HG02884 (cell line): ENCODE measurements around the gene FITM1.

ENCODE experiments used
- ATAC-seq: cut with Tn5 transposase; IDR thresholded peaks from one replicate; pipeline ENCODE4 v1.9.1; 2021; ENCODE audit warnings: mild to moderate bottlenecking, moderate library complexity; ENCODE audit not compliant: unreplicated experiment

FITM1 gene

DNA sequence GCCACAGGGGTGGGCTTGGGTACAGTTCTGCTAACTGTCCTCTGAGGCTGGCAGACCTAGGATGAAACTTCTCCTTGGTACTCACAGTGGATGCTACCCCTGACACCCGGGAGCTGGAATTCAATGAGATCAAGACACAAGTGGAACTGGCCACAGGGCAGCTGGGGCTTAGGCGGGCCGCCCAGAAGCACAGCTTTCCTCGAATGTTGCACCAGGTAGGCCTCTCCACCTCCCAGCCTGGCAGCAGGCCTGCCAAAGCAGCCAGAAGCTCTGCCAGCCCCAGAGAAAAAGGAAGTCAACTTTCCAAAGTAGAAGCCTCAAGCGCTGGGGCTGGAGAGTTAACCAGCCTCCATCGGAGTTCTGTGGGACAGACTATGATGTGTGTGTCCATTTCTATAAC is 13.3 kb upstream of the FITM1 start:
- no peak for ATAC-seq

DNA sequence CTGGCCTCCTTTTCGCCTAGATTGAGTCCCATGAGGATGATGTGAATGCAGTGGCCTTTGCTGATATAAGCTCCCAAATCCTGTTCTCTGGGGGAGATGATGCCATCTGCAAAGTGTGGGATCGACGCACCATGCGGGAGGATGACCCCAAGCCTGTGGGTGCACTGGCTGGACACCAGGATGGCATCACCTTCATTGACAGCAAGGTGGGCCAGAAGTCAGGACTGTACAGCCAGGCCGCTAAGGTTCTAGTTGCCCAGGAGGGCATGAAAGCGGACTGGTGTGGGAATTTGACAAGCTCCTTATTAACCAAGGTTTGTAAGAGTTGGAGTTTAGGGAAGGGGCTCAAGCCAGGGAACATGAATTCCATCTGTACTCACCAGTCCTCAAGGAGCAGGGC is 10.8 kb upstream of the FITM1 start:
- ATAC-seq = no peak

DNA sequence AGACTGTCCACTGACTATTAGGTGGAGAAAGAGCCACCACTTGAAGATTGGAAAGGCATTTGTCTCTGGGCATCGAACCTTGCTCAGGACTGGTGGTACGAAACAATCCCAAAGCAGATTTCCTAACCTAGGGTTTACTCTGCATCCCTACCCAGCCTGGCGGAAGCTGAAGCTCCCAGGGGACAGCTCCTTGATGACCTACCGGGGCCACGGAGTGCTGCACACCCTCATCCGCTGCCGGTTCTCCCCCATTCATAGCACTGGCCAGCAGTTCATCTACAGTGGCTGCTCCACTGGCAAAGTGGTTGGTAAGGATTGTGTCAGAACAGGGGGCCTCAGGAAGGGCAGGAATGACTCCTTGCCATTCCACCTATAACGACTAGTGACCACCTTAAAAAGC is 9.2 kb upstream of the FITM1 start:
- ATAC-seq = no peak

DNA sequence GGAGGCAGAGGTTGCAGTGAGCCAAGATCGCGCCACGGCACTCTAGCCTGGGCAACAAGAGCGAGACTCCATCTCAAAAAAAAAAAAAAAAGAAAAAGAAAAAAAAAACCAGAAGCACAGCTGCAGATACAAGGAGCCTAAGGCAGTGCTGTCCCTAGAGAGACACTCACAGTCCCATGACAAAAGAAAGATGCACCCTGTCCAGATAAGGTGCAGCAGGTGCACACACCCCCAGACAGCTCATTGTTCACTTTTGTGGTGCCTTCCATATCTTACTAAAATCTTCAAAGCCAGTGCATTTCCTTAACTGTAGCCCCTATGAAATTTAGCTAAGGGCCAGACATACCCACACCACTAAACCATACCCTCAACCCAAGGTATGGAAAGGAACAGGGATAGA is 8.0 kb upstream of the FITM1 start:
- ATAC-seq = no peak

DNA sequence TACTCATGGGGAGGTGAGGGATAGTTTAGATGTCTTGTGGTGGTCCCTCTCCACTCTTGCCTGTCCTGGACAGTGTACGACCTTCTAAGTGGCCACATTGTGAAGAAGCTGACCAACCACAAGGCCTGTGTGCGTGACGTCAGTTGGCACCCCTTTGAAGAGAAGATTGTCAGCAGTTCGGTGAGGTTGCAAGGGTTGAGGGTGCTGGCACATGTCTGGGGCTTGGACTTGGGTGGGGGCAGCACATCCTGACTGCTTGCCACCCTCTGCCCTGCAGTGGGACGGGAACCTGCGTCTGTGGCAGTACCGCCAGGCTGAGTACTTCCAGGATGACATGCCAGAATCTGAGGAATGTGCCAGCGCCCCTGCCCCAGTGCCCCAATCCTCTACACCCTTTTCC is 7.6 kb upstream of the FITM1 start:
- no peak for ATAC-seq

DNA sequence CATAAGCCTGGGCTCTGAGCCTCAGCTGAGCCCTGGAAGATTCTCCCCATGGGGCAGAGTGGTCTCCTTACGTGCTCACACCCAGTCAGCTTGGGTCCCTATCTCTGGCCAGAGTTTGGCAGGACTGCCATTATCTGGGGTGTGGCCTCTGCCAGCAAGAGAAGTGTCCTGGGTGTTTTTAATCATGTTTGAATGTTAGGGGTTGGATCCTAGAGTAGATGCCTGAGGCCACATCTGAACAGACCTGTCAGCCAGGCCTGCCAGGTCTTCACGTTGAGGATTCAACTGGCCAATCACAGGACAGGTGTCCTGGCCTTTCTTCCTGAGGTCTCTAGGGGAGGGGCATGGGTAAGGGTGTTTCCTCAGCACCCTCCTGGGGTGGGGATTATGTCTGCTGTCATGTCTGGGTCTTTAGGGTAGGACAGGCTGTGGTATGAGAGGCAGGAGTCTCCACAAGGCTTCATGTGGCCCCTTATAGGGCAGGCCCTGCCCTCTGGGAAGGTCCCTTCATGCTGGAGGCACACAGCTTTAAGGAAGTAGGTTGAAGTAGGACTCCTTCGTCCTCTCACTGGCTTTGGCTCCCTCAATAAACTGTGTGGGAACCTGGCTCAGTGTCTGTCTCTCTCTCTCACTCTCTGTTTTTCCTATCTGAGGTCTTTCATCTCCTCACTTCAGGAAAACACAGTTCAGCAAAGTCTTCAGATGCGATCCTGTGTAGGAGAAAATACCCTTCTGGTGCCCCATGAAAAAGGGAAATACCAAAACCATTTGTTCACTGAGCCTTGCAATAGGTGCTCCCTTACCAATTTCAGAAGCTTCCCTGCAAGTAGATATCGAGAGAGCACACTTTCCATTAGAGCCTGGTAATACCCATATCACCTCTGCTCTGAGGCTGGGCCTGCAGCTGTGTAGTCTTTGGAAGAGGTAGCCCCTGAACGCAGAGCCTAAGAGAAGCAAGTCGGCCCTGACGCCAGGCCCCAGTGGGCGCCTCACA is 6.7 kb upstream of the FITM1 start:
- ATAC-seq = peak; percentile 61

DNA sequence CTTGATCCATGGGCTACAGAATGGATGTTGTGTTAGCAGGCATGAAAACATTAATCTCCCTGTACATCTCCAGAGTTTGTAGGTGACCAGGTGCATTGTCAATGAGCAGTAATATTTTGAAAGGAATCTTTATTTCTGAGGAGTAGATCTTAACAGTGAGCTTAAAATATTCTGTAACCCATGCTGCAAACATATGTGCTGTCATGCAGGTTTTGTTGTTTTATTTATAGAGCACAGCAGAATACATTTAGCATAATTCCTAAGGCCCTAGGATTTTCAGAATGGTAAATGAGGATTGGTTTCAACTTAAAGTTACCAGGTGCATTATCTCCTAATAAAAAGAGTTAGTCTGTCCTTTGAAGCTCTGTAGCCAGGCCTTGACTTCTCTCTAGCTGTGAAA is 3.5 kb upstream of the FITM1 start:
- no peak for ATAC-seq

DNA sequence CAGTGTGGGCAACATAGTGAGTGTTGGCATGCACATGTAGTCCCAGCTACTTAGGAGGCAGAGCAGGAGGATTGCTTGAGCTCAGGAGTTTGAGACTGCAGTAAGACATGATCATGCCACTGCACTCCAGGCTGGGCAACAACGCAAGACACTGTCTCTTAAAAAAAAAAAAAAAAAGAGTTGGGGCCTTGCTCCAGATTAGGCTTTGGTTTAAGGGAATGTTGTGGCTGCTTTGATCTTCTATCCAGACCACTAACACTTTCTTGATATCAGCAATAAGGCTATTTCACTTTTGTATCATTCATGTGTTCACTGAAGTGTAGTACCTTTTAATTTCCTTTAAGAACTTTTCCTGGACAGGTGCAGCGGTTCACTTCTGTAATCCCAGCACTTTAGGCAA is 2.8 kb upstream of the FITM1 start:
- no peak for ATAC-seq

DNA sequence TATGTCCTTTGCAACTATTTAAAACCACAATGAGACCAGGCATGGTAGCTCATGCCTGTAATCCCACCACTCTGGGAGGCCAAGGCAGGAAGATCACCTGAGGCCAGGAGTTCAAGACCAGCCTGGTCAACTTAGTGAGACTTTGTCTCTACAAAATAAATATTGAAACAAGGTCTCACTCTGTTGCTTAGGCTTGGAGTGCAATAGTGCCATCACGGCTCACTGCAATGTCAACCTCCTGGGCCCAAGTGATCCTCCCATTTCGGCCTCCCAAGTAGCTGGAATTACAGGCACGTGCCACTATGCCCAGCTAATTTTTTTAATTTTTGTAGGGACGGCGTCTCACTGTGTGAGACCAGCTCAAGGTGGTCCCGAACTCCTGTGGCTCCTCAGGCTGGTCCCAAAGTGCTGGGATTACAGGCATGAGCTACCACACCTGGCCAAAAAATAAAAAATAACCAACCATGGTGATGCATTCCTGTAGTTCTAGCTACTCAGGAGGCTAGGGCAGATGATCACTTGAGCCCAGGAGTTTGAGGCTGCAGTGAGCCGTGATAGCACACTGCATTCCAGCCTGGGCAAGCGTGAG is 955 bp upstream of the FITM1 start:
- ATAC-seq = no peak

DNA sequence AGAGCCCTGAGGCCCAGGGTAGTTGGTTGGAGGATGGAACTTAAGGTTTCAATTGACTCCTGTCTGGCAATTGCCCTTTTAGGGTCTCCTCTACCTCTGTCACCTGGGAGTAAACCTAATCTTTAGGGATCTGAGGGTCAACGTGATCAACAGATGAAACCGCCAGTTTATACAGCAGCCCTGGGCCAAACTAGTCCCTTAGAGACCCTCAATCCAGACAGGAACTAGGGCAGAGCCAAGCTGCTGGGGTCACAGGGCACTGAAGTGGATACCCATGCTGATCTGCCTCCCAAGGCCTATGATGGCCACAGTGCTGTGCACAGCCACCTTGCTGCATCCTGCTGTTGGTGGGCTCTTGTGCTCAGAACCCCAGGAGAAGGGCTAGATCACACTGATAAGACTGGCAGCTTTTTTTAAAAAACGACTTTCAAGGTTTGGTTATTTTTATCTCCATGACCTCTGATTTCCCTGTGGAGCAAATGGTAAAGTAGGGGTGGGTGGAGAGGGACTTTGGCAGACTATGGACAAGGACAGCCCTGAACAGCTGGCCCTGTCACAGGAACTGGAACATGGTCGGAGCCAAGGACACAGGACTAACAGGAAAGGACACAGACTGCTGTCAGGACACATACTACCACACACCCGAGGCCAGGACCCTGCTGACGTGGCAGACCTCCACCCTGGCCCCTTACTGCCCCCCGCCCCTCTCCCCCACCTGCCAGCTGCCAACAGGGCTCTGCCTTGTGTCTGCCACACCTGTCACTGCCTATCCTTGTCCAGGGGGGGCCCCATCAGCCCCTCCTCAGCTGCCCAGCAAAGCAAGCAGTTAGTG is 474 bp downstream of the FITM1 start:
- ATAC-seq = no peak

DNA sequence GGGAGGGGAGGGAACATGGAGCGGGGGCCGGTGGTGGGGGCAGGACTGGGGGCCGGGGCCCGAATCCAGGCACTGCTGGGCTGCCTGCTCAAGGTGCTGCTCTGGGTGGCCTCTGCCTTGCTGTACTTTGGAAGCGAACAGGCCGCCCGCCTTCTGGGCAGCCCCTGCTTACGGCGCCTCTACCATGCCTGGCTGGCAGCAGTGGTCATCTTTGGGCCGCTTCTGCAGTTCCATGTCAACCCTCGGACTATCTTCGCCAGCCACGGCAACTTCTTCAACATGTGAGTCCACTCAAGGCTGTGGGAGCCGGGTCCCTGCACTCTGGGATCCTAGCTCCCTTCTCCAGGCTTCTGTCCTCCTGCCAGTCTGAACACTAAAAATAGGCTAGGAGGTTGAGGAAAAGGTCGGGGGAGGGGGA is 1.1 kb downstream of the FITM1 start:
- no peak for ATAC-seq

DNA sequence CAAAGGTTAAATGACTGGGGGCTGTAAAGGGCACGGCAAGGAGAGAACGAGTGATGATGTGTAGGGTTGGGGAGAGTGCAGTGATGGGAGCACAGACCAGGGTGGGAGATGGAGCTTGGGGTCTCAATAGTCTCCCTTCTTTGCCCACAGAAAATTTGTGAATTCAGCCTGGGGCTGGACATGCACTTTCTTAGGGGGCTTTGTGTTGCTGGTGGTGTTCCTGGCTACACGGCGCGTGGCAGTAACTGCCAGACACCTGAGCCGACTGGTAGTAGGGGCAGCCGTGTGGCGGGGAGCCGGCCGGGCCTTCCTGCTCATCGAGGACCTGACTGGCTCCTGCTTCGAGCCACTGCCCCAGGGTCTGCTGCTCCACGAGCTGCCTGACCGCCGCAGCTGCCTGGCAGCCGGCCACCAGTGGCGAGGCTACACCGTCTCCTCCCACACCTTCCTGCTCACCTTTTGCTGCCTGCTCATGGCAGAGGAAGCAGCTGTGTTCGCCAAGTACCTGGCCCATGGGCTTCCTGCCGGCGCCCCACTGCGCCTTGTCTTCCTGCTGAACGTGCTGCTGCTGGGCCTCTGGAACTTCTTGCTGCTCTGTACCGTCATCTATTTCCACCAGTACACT is 1.7 kb downstream of the FITM1 start:
- no peak for ATAC-seq

DNA sequence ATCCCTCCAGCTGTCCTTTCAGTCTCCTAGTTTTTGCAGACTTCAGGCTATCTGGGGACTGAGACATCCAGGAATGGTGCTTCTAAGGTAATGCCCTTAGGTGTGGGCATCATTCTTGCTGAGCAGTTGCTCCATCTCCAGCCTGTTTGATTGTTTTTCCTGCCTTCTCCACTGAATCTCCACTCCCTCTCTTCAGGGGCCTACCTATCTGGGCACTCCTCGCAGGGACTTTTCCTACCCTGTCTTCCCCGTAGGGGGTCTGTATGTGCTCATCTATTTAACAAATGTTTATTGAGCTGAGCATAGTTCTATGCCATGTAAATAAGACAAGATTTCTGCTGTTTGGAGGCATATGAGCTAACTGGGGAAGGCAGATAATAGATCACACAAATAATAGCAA is 2.5 kb downstream of the FITM1 start:
- no peak for ATAC-seq

DNA sequence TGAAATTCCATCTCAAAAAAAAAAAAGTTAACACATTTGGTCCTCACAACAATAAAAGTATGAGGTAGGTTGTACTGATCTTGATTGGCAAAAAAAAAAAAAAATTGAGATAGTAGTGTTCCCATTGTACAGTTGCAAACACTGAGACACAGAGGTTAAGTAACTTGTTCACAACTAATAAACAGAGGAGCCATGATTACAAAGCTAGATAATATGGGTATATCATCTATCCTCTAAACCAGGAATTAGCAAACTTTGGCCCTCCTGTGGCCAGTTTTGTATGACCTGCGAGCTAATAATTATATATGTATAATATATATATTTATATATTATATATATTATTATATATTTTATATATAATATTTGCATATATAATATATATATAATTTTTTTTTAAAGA is 3.3 kb downstream of the FITM1 start:
- no peak for ATAC-seq

DNA sequence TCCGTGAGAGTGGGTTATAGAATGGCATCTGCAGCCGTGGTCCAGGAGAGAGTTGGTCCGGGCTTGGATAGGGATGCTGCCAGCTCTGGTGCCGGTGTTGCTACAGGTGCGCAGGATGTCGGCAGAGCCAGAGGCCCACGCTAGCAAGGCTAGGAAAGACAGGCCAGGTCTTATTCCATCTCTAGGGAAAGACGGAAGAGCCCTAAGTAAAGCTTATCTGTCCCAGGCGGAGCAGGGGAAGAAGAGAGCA is 5.0 kb downstream of the FITM1 start:
- no peak for ATAC-seq

DNA sequence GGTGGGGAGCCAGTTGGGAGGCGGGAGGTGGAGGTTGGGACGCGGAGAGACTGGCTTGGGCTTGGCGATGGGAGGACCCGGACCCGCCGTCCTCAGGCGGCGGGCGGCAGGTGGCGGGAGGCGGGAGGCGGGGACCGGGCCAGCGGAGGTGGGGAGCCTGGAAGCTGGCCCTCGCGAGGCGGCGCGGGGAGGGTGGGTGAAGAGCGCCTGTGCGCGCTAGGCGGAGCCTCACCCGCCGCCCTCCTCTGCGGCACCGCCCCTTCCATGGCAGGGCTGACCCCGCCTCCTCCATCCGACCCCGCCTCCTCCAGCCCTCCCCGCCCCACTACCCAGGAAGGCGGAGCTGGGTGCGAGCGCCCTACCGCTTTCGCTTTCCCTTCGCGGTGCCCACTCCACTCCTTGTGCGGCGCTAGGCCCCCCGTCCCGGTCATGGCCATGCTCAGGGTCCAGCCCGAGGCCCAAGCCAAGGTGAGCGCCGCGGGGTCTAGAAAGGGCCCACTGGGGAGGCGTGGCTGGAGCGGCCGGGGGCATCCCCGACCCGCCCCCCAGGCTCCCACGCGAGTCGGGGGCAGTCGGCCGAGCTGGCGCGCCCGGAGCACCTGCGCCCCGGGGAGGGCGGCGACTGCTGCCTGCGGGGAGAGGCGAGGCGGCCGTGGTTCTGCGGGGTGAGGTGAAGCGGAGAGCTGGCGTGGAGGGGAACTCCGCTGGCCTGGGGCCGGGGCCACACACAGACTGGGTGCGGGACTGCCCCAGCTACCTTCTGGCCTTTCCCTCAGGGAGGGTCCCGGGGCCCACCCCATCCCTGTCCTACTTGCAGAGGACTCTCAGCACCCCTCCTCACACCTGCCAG is 5.6 kb downstream of the FITM1 start, which contains the start of gene PSME1:
TSS of gene PSME1 (plus strand) at position 361 of the 850 bp plus-strand sequence. CDS start at position 430, 69 bp downstream.
- peak; percentile 74 for ATAC-seq

DNA sequence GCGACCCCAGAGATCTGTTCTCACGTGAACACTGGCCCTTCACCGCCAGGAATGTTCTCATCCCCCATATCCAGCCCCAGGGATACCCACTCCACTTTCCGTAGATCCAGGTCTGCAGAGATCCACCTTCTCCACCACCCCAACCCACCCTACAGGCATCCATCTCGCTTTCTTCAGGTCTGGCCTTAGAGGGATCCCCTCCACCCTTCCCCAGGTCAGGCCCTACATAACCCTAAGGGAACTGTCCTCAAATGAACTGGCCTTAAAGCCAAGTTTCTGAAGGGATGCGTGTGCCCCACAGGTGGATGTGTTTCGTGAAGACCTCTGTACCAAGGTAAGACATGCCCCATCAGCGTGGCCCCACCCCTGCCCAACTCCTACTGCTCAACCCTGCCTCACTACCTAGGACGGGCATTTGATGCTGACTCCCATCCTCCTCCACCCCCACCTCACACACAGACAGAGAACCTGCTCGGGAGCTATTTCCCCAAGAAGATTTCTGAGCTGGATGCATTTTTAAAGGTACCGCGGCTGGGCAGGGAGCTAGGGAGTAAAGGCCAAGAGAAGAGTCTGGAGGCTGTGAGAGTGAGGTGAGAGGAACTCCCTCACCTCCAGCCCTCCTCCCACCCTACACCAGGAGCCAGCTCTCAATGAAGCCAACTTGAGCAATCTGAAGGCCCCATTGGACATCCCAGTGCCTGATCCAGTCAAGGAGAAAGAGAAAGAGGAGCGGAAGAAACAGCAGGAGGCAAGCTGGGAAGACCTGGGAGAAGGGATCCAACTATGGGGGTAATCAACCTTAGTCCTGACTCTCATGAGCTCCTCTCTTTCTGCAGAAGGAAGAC is 6.4 kb downstream of the FITM1 start:
- no peak for ATAC-seq

DNA sequence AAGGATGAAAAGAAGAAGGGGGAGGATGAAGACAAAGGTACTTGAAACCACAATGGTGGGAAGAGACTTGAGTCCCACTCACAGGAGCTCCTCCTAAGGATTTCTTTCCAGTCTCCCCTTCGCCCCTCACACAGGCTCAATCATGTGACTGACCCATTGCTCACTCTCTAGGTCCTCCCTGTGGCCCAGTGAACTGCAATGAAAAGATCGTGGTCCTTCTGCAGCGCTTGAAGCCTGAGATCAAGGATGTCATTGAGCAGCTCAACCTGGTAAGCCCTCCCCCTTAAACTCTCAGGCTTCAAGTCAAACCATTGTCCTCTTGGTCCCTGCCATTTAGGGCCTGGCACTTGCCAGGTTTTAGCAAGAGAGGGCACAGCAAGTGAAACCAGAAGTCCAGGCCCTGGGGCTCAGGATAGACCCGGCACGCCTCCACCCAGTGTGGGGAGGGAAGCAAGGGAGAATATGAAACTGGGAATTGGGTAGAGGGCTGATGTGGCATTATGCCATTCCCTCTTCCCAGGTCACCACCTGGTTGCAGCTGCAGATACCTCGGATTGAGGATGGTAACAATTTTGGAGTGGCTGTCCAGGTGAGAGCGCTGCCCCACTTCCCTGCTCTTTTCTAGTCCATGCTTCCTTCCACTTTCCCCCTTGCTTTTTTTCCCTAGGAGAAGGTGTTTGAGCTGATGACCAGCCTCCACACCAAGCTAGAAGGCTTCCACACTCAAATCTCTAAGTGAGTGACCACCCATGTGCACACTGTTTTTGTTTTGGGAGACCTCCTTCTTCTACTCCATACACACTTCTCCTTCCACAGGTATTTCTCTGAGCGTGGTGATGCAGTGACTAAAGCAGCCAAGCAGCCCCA is 7.3 kb downstream of the FITM1 start:
- no peak for ATAC-seq
